ENCODE data around the gene FAM163B. TPM values are rescaled to one million over a fixed set of nuclear protein-coding genes. Genes with fewer than 3 reads are reported as not detected.

The FAM163B gene
- total RNA-seq (2021), result 2.0 to 3.1 TPM (median 2.7 TPM) in 3 replicates
- percentile 26 among the genes with signal in this experiment for Bru-seq, nascent RNA
- long read RNA-seq, experiment 1, partial matches to known transcripts, result 0 of 1 reads
- long read RNA-seq, experiment 1, other reads (novel, unspliced or antisense), result 1 of 1 reads
- long read RNA-seq, experiment 2, partial matches to known transcripts, result 0 of 2 reads
- long read RNA-seq, experiment 2, other reads (novel, unspliced or antisense), result 2 of 2 reads
- long read RNA-seq, experiment 3, result 0 reads

DNA sequence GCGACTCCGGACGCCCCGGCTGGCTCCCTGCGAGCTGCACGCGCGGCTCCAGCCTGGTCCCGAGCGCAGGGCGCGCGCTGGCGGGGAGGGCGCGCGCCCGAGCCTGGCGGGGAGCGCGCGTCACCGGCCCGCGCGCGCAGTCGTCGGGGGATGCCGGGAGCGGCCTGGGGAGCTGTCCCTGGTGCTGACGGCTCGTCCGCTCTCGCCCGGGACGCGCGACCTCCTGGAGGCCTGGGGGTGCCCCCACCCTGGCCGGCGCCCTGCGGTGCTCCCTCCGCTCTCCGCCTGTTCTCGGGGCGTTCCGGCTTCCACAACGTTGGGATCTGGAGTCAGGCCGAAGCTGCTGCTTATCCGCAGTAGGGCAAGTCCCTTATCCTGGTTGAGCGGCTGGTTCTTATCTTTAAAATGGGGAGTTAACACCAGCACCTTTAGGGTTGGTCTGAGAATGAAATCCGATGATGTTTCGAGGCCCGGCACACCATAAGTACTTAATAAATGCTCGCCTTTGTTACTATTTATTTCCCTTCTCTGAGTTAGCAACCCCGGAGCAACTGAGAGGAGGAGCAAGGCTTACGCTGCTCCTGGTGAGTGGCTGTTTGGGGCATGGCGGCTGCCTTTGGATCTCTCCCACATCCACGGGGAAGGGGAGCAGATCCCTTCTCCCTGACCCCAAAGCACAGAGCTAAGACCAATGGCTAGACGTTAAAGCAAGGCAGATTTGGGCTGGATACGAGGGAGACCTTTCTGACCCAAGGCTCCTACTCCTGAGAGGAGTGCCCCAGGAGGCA is at the start of gene FAM163B:
TSS of gene FAM163B (minus strand) at position 79 of the 788 bp plus-strand sequence. CDS start 29,166 bp downstream, outside the sequence.
- peaks cover 35% of the 10 kb centered on the region for H3K27me3 Mint-ChIP-seq (ENCODE audit: low read depth)
- no peaks in the 10 kb centered on the region for H3K9me3 Mint-ChIP-seq
- peak; percentile 75 for ATAC-seq
- peak within 1 kb of the TSS; percentile 64 for H3K4me3 Mint-ChIP-seq
- peak; percentile 73 for DNase-seq (ENCODE audit: low spot score)
- ChIA-PET POLR2A (interaction anchor here (0.6 to 0.7 kb wide), 2 partner anchors 369 to 407 kb away, joined by 5 read pairs; no protein-coding TSS in a partner anchor), CTCF (interaction anchor here (0.6 to 2.1 kb wide), 5 partner anchors 20 to 106 kb away, joined by 3 to 10 read pairs (median 3); no protein-coding TSS in a partner anchor)
- peaks cover 3% of the 10 kb centered on the region; the same call in 1 of the 2 replicates for H3K4me1 Mint-ChIP-seq
- no peak within 1 kb of the TSS; the same call in 1 of the 2 replicates for H3K27ac Mint-ChIP-seq
- H3K36me3 Mint-ChIP-seq, result no peaks in the 10 kb centered on the region
- TF ChIP-seq ZNF396 (CRISPR knock-in tag; IDR thresholded peaks at IDR 0.05; ENCODE audit: borderline replicate concordance), result no peak; the same call in 1 of the 2 replicates
- no peak for TF ChIP-seq NR1H2 (CRISPR knock-in tag; IDR thresholded peaks at IDR 0.05)
- TF ChIP-seq, protein P1, sequence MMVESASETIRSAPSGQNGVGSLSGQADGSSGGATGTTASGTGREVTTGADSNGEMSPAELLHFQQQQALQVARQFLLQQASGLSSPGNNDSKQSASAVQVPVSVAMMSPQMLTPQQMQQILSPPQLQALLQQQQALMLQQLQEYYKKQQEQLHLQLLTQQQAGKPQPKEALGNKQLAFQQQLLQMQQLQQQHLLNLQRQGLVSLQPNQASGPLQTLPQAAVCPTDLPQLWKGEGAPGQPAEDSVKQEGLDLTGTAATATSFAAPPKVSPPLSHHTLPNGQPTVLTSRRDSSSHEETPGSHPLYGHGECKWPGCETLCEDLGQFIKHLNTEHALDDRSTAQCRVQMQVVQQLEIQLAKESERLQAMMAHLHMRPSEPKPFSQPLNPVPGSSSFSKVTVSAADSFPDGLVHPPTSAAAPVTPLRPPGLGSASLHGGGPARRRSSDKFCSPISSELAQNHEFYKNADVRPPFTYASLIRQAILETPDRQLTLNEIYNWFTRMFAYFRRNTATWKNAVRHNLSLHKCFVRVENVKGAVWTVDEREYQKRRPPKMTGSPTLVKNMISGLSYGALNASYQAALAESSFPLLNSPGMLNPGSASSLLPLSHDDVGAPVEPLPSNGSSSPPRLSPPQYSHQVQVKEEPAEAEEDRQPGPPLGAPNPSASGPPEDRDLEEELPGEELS (CRISPR knock-in tag; IDR thresholded peaks at IDR 0.05), result peak; percentile 95
- TF ChIP-seq, protein P2, sequence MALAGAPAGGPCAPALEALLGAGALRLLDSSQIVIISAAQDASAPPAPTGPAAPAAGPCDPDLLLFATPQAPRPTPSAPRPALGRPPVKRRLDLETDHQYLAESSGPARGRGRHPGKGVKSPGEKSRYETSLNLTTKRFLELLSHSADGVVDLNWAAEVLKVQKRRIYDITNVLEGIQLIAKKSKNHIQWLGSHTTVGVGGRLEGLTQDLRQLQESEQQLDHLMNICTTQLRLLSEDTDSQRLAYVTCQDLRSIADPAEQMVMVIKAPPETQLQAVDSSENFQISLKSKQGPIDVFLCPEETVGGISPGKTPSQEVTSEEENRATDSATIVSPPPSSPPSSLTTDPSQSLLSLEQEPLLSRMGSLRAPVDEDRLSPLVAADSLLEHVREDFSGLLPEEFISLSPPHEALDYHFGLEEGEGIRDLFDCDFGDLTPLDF (CRISPR knock-in tag; IDR thresholded peaks at IDR 0.05), result peak; percentile 44; the same call in 1 of the 2 replicates
- peak; percentile 82; the same call in 1 of the 2 replicates for TF ChIP-seq FOXP1 (CRISPR knock-in tag; IDR thresholded peaks at IDR 0.05; ENCODE audit: borderline replicate concordance)
- TF ChIP-seq, protein P3, sequence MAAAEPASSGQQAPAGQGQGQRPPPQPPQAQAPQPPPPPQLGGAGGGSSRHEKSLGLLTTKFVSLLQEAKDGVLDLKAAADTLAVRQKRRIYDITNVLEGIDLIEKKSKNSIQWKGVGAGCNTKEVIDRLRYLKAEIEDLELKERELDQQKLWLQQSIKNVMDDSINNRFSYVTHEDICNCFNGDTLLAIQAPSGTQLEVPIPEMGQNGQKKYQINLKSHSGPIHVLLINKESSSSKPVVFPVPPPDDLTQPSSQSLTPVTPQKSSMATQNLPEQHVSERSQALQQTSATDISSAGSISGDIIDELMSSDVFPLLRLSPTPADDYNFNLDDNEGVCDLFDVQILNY (CRISPR knock-in tag; IDR thresholded peaks at IDR 0.05), result no peak; the same call in 1 of the 2 replicates
- TF ChIP-seq, protein P4, sequence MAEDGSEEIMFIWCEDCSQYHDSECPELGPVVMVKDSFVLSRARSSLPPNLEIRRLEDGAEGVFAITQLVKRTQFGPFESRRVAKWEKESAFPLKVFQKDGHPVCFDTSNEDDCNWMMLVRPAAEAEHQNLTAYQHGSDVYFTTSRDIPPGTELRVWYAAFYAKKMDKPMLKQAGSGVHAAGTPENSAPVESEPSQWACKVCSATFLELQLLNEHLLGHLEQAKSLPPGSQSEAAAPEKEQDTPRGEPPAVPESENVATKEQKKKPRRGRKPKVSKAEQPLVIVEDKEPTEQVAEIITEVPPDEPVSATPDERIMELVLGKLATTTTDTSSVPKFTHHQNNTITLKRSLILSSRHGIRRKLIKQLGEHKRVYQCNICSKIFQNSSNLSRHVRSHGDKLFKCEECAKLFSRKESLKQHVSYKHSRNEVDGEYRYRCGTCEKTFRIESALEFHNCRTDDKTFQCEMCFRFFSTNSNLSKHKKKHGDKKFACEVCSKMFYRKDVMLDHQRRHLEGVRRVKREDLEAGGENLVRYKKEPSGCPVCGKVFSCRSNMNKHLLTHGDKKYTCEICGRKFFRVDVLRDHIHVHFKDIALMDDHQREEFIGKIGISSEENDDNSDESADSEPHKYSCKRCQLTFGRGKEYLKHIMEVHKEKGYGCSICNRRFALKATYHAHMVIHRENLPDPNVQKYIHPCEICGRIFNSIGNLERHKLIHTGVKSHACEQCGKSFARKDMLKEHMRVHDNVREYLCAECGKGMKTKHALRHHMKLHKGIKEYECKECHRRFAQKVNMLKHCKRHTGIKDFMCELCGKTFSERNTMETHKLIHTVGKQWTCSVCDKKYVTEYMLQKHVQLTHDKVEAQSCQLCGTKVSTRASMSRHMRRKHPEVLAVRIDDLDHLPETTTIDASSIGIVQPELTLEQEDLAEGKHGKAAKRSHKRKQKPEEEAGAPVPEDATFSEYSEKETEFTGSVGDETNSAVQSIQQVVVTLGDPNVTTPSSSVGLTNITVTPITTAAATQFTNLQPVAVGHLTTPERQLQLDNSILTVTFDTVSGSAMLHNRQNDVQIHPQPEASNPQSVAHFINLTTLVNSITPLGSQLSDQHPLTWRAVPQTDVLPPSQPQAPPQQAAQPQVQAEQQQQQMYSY (CRISPR knock-in tag; IDR thresholded peaks at IDR 0.05), result no peak
- no peak for TF ChIP-seq NFE2L1 (CRISPR knock-in tag; IDR thresholded peaks at IDR 0.05)
- TF ChIP-seq, protein P5, sequence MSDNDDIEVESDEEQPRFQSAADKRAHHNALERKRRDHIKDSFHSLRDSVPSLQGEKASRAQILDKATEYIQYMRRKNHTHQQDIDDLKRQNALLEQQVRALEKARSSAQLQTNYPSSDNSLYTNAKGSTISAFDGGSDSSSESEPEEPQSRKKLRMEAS (CRISPR knock-in tag; IDR thresholded peaks at IDR 0.05), result no peak
- 0 out of 2 replicates have a peak, but pooled peaks have one; percentile 51 for TF ChIP-seq NR3C1 (CRISPR knock-in tag; conservative IDR thresholded peaks at IDR 0.05; ENCODE audit: low read depth)
- TF ChIP-seq, protein P6, sequence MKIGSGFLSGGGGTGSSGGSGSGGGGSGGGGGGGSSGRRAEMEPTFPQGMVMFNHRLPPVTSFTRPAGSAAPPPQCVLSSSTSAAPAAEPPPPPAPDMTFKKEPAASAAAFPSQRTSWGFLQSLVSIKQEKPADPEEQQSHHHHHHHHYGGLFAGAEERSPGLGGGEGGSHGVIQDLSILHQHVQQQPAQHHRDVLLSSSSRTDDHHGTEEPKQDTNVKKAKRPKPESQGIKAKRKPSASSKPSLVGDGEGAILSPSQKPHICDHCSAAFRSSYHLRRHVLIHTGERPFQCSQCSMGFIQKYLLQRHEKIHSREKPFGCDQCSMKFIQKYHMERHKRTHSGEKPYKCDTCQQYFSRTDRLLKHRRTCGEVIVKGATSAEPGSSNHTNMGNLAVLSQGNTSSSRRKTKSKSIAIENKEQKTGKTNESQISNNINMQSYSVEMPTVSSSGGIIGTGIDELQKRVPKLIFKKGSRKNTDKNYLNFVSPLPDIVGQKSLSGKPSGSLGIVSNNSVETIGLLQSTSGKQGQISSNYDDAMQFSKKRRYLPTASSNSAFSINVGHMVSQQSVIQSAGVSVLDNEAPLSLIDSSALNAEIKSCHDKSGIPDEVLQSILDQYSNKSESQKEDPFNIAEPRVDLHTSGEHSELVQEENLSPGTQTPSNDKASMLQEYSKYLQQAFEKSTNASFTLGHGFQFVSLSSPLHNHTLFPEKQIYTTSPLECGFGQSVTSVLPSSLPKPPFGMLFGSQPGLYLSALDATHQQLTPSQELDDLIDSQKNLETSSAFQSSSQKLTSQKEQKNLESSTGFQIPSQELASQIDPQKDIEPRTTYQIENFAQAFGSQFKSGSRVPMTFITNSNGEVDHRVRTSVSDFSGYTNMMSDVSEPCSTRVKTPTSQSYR (CRISPR knock-in tag; IDR thresholded peaks at IDR 0.05), result 0 out of 2 replicates have a peak, but pooled peaks have one; percentile 43
- TF ChIP-seq, protein P7, sequence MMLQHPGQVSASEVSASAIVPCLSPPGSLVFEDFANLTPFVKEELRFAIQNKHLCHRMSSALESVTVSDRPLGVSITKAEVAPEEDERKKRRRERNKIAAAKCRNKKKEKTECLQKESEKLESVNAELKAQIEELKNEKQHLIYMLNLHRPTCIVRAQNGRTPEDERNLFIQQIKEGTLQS (CRISPR knock-in tag; conservative IDR thresholded peaks at IDR 0.05), result no peak
- no peak for TF ChIP-seq ZNF138 (CRISPR knock-in tag; conservative IDR thresholded peaks at IDR 0.05)
- TF ChIP-seq, protein P8, sequence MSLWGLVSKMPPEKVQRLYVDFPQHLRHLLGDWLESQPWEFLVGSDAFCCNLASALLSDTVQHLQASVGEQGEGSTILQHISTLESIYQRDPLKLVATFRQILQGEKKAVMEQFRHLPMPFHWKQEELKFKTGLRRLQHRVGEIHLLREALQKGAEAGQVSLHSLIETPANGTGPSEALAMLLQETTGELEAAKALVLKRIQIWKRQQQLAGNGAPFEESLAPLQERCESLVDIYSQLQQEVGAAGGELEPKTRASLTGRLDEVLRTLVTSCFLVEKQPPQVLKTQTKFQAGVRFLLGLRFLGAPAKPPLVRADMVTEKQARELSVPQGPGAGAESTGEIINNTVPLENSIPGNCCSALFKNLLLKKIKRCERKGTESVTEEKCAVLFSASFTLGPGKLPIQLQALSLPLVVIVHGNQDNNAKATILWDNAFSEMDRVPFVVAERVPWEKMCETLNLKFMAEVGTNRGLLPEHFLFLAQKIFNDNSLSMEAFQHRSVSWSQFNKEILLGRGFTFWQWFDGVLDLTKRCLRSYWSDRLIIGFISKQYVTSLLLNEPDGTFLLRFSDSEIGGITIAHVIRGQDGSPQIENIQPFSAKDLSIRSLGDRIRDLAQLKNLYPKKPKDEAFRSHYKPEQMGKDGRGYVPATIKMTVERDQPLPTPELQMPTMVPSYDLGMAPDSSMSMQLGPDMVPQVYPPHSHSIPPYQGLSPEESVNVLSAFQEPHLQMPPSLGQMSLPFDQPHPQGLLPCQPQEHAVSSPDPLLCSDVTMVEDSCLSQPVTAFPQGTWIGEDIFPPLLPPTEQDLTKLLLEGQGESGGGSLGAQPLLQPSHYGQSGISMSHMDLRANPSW (CRISPR knock-in tag; conservative IDR thresholded peaks at IDR 0.05; ENCODE audit: low read depth), result no peak
- peak; percentile 44; the same call in 1 of the 2 replicates for TF ChIP-seq SMAD3 (CRISPR knock-in tag; IDR thresholded peaks at IDR 0.05; ENCODE audit: borderline replicate concordance)
- TF ChIP-seq ZNF317 (CRISPR knock-in tag; IDR thresholded peaks at IDR 0.05; ENCODE audit: borderline replicate concordance, low read depth), result peak; percentile 43; the same call in 1 of the 2 replicates
- no peak for TF ChIP-seq TCF7 (CRISPR knock-in tag; IDR thresholded peaks at IDR 0.05; ENCODE audit: low read depth)
- TF ChIP-seq RELA (CRISPR knock-in tag; IDR thresholded peaks at IDR 0.05; ENCODE audit: borderline replicate concordance), result no peak

All from WTC11 (cell line).